Pons (tissue), 1 donor: ENCODE results near the gene AVPI1.
"Not testable (repeated sequence)": the region's sequence is repeated elsewhere in the genome, so short reads cannot be mapped to it uniquely, and the experiment has no call there.

Experiments
- DNase-seq: peaks from one replicate; pipeline ENCODE4 v3.0.0-alpha.2; 2016; ENCODE audit warnings: low spot score

AVPI1 gene

GRCh38 chr10:97682042-97682441 is 5.0 kb downstream of the AVPI1 start:
- no peak for DNase-seq

- no peak for DNase-seq
Observed at GRCh38 chr10:97679594-97679993, 7.4 kb downstream of the AVPI1 start.

GRCh38 chr10:97676770-97677581 is 10.1 kb downstream of the AVPI1 start:
- DNase-seq, result peak; percentile 42

GRCh38 chr10:97675222-97675621 is 11.8 kb downstream of the AVPI1 start:
- no peak for DNase-seq

GRCh38 chr10:97673736-97674525 is 13.1 kb downstream of the AVPI1 start:
- DNase-seq, result no peak

- DNase-seq, result no peak
Observed at GRCh38 chr10:97669571-97669970, 17.5 kb downstream of the AVPI1 start.

- DNase-seq, result no peak
Observed at GRCh38 chr10:97667463-97667862, 19.6 kb downstream of the AVPI1 start.

- no peak for DNase-seq
Observed at GRCh38 chr10:97666992-97667391, 20.0 kb downstream of the AVPI1 start.

GRCh38 chr10:97664282-97664850 is 22.7 kb downstream of the AVPI1 start:
- no peak for DNase-seq

GRCh38 chr10:97659589-97659988 is 27.5 kb downstream of the AVPI1 start:
- DNase-seq, result no peak

GRCh38 chr10:97656777-97657176 is 30.3 kb downstream of the AVPI1 start:
- no peak for DNase-seq

- no peak for DNase-seq
Observed at GRCh38 chr10:97651773-97652172, 35.3 kb downstream of the AVPI1 start.

GRCh38 chr10:97650726-97651125 is 36.3 kb downstream of the AVPI1 start:
- DNase-seq, result peak; percentile 41

- DNase-seq, result not testable (repeated sequence)
Observed at GRCh38 chr10:97649405-97649750, 37.7 kb downstream of the AVPI1 start.

- peak; percentile 70 for DNase-seq
Observed at GRCh38 chr10:97648562-97649404, 38.3 kb downstream of the AVPI1 start.

GRCh38 chr10:97647556-97647955 is 39.5 kb downstream of the AVPI1 start:
- DNase-seq, result peak; percentile 44

- DNase-seq, result no peak
Observed at GRCh38 chr10:97644936-97645335, 42.1 kb downstream of the AVPI1 start.

GRCh38 chr10:97643441-97643985 is 43.5 kb downstream of the AVPI1 start:
- DNase-seq, result no peak

GRCh38 chr10:97642471-97643159 is 44.4 kb downstream of the AVPI1 start:
- DNase-seq, result not testable (repeated sequence)

- peak; percentile 41 for DNase-seq
Observed at GRCh38 chr10:97640868-97641811, 45.9 kb downstream of the AVPI1 start.
